Naive thymus-derived CD4-positive, alpha-beta T cell (primary cell): ENCODE data around the gene RTEL1. TPM values are rescaled to one million over a fixed set of nuclear protein-coding genes. Genes with fewer than 3 reads are reported as not detected.
"Not testable (repeated sequence)": the region's sequence is repeated elsewhere in the genome, so short reads cannot be mapped to it uniquely, and the experiment has no call there.

Experiments
- ATAC-seq: fragments of 150-1000 bp; cut with Tn5 transposase; 2 replicates; pipeline ENCODE4 v1.10.0; 2021; ENCODE audit warnings: mild to moderate bottlenecking, moderate library complexity
- CTCF ChIA-PET: fragments of 350-600 bp; sonication (Branson Sonifier 250); formaldehyde crosslinking; loops from one replicate; lab custom pipeline; 2021; ENCODE audit warnings: antibody characterized with exemption; lab: Charles Lee
- POLR2A ChIA-PET: fragments of 350-600 bp; sonication (Branson Sonifier 250); formaldehyde crosslinking; loops from one replicate; lab custom pipeline; 2021; ENCODE audit warnings: antibody characterized with exemption, inconsistent platforms; lab: Charles Lee
- DNase-seq, 9 donors: peaks; one replicate each; pipeline versions ENCODE4 v3.0.0 to v3.0.0-alpha.2; 2020 to 2022; ENCODE audit warnings: mixed read lengths in 1 of 9
- H3K27ac ChIP-seq: one replicate; pipeline ENCODE4 v1.7.0; 2013; ENCODE audit warnings: mild to moderate bottlenecking, low read depth, low read length, moderate library complexity
- H3K27me3 ChIP-seq, 2 donors: one replicate each; pipeline ENCODE4 v1.7.0; 2013; ENCODE audit warnings: low read length in 2 of 2, mild to moderate bottlenecking in 2 of 2, moderate library complexity in 2 of 2; ENCODE audit not compliant: control insufficient read depth in 2 of 2, insufficient read depth in 2 of 2
- H3K36me3 ChIP-seq, 3 experiments: 1 replicate in 2 of 3; 2 replicates in 1 of 3; pipeline ENCODE4 v1.7.0; 2013; ENCODE audit warnings: low read length in 3 of 3, mild to moderate bottlenecking in 3 of 3, moderate library complexity in 1 of 3; ENCODE audit not compliant: insufficient read depth in 3 of 3, control insufficient read depth in 2 of 3
- H3K4me1 ChIP-seq, 2 donors: one replicate each; pipeline ENCODE4 v1.7.0; 2013; ENCODE audit warnings: low read length in 2 of 2, mild to moderate bottlenecking in 2 of 2, moderate library complexity in 1 of 2; ENCODE audit not compliant: control insufficient read depth in 2 of 2, insufficient read depth in 2 of 2
- H3K4me3 ChIP-seq: 2 replicates; pipeline ENCODE4 v1.7.0; 2013; ENCODE audit warnings: mild to moderate bottlenecking, low read length
- H3K9me3 ChIP-seq, 3 experiments: 1 replicate in 2 of 3; 2 replicates in 1 of 3; pipeline ENCODE4 v1.7.0; 2013; ENCODE audit warnings: low read length in 3 of 3; ENCODE audit not compliant: control insufficient read depth in 2 of 3
- H3K27ac Mint-ChIP-seq, 9 donors: one replicate each; pipeline ENCODE4 v1.8.0; 2020 to 2022; ENCODE audit warnings: mixed read lengths in 9 of 9, mild to moderate bottlenecking in 8 of 9, moderate library complexity in 5 of 9, inconsistent platforms in 2 of 9
- H3K27me3 Mint-ChIP-seq, 5 donors: one replicate each; pipeline ENCODE4 v1.8.0; 2021 to 2022; ENCODE audit warnings: mixed read lengths in 5 of 5, mild to moderate bottlenecking in 1 of 5
- H3K36me3 Mint-ChIP-seq, 5 donors: one replicate each; pipeline ENCODE4 v1.8.0; 2020 to 2022; ENCODE audit warnings: mixed read lengths in 5 of 5, mild to moderate bottlenecking in 3 of 5, inconsistent platforms in 1 of 5
- H3K4me1 Mint-ChIP-seq, 7 donors: one replicate each; pipeline ENCODE4 v1.8.0; 2020 to 2022; ENCODE audit warnings: mixed read lengths in 7 of 7, mild to moderate bottlenecking in 3 of 7, inconsistent platforms in 1 of 7
- H3K4me3 Mint-ChIP-seq, 10 donors: one replicate each; pipeline ENCODE4 v1.8.0; 2020 to 2022; ENCODE audit warnings: mild to moderate bottlenecking in 10 of 10, mixed read lengths in 10 of 10, moderate library complexity in 6 of 10, inconsistent platforms in 2 of 10
- H3K9me3 Mint-ChIP-seq, 11 donors: one replicate each; pipeline ENCODE4 v1.8.0; 2020 to 2022; ENCODE audit warnings: mixed read lengths in 11 of 11, mild to moderate bottlenecking in 4 of 11, inconsistent platforms in 1 of 11, moderate library complexity in 1 of 11
- intact Hi-C, 2 donors: fragments of 100-400 bp; cut with micrococcal nuclease; formaldehyde crosslinking; loops; one replicate each; pipeline ENCODE4 v1.15.1; 2023
- polyA plus RNA-seq, 2 donors: library from polyadenylated mRNA; unstranded; fragments of 300-500 nt; fragmentation: Illumina TruSeq; gene quantifications; one replicate each; pipeline ENCODE4 v1.2.3, GENCODE V29; 2021
- total RNA-seq, 6 experiments: library from RNA in 5 of 6; stranded (reverse) in 5 of 6; gene quantifications; 1 replicate in 5 of 6; 2 replicates in 1 of 6; pipeline ENCODE4 v1.2.3 and lab custom pipeline; 2021 to 2026

Gene RTEL1
- total and polyA plus RNA-seq, 7 experiments from 2014 or later, result 1.9 to 47.2 (median 31.6) TPM

DNA sequence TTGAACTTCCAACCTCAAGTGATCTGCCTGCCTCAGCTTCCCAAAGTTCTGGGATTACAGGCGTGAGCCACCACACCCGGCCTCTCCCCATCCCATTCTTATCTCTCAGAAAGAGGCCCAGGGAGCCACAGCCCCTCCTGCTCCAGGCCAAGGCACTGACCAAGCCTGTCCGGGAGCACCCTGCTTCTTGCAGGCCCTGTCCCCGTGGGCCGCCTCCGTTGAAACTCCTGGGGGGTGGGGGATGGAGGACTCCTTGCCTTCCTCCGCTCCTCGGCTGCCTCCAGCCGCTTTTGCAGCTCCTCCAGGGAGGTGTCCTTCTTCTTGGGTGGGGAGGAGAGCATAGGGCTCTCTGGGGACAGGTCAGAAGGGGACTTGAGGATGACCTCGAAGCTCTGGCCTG lies 14.6 kb upstream of the RTEL1 start:
- Histone ChIP-seq H3K27me3 (no peaks in the 10 kb centered on the region), H3K4me3 (no peak overlapping the region), H3K4me1 (peaks cover 8 to 9% of the 10 kb centered on the region in 2 donors), H3K36me3 (peaks cover 0 to 14% (median 0%) of the 10 kb centered on the region in 3 experiments), H3K9me3 (no peaks in the 10 kb centered on the region), H3K27ac (no peak overlapping the region)
- POLR2A ChIA-PET, result interaction anchor here (1.0 to 10.8 kb wide), 3 partner anchors 8 to 17 kb away, joined by 3 to 552 read pairs (median 4); partner anchors contain the start of gene GMEB2
- peak overlapping the region in 9 of 10 donors; percentile 21 to 92 (median 58) for H3K4me3 Mint-ChIP-seq
- intact Hi-C loops, result no loop called here
- H3K27me3 Mint-ChIP-seq, result peaks cover 0 to 2% (median 0%) of the 10 kb centered on the region in 5 donors
- ATAC-seq (no peak), DNase-seq (no peak)
- H3K27ac Mint-ChIP-seq, result peak overlapping the region; percentile 45 to 87 (median 78)
- no peaks in the 10 kb centered on the region for H3K9me3 Mint-ChIP-seq
- H3K36me3 Mint-ChIP-seq, result peaks cover 0 to 9% (median 6%) of the 10 kb centered on the region in 5 donors
- peaks cover 10 to 32% (median 21%) of the 10 kb centered on the region in 7 donors for H3K4me1 Mint-ChIP-seq
- CTCF ChIA-PET, result interaction anchor here (0.8 to 2.1 kb wide), 3 partner anchors 14 to 106 kb away, joined by 3 to 9 read pairs (median 3); partner anchors contain the start of gene PTK6

DNA sequence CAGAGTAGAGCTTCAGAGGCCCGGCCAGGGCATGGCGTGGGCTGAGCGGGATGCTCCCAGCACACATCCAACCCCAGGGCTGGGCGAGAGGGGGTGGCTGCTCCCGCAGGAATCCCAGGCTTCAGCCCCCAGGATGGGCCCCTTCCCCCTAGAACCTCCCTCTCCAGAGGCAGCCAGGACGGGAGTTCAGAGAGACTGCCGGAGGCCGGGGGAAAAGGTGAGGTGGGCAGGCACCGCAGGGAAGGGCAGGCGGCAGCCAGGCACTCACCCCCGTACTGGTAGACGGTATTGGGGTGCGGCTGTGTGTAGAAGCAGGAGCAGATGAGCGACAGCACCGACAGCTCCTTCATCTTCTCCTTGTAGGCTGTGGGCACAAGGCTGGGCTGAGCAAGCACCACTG lies 14.2 kb upstream of the RTEL1 start:
- no peaks in the 10 kb centered on the region for H3K9me3 Mint-ChIP-seq
- CTCF ChIA-PET, result interaction anchor here (0.8 to 1.3 kb wide), 2 partner anchors 13 to 26 kb away, joined by 3 read pairs; no protein-coding TSS in a partner anchor
- POLR2A ChIA-PET, result interaction anchor here (1.0 to 10.8 kb wide), 3 partner anchors 8 to 17 kb away, joined by 3 to 552 read pairs (median 4); partner anchors contain the start of gene GMEB2
- H3K4me1 Mint-ChIP-seq, result peaks cover 9 to 31% (median 19%) of the 10 kb centered on the region in 7 donors
- Histone ChIP-seq H3K9me3 (no peaks in the 10 kb centered on the region), H3K27me3 (no peaks in the 10 kb centered on the region), H3K27ac (no peak overlapping the region), H3K36me3 (peaks cover 0 to 17% (median 0%) of the 10 kb centered on the region in 3 experiments), H3K4me3 (no peak overlapping the region), H3K4me1 (peaks cover 8 to 9% of the 10 kb centered on the region in 2 donors)
- peaks cover 0 to 5% (median 0%) of the 10 kb centered on the region in 5 donors for H3K27me3 Mint-ChIP-seq
- no peak for DNase-seq
- H3K27ac Mint-ChIP-seq, result peak overlapping the region in 3 of 9 donors; percentile 21 to 42 (median 39)
- peak overlapping the region in 2 of 10 donors; percentile 58 to 92 for H3K4me3 Mint-ChIP-seq
- no peak for ATAC-seq
- intact Hi-C loops, result no loop called here
- peaks cover 0 to 9% (median 5%) of the 10 kb centered on the region in 5 donors for H3K36me3 Mint-ChIP-seq

DNA sequence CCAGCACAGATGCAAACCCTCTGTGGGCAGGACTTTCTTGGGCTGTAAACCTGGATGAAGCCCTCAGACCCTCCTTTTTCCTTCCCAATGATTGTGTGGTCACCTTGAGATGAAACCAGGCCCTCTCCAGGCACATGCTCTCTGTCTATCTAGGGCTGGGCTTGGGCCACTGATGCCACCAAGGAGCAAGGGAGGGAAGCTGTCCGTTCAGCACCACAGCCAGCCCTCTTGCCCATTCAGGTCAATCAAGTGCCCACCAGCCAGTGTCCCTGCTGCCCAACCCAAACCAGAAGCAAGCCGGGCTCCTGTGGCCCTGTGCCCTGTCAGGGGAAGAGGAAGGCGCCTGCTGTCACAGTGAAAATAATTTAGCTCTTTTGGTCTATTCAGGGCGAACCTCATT lies 12.9 kb upstream of the RTEL1 start:
- Mint-ChIP-seq H3K36me3 (peaks cover 0 to 4% (median 0%) of the 10 kb centered on the region in 5 donors), H3K4me1 (peaks cover 2 to 26% (median 13%) of the 10 kb centered on the region in 7 donors), H3K27me3 (peaks cover 0 to 7% (median 0%) of the 10 kb centered on the region in 5 donors), H3K9me3 (no peaks in the 10 kb centered on the region), H3K4me3 (no peak overlapping the region), H3K27ac (no peak overlapping the region)
- DNase-seq (no peak), ATAC-seq (no peak)
- Histone ChIP-seq H3K9me3 (no peaks in the 10 kb centered on the region), H3K36me3 (peaks cover 0 to 15% (median 0%) of the 10 kb centered on the region in 3 experiments), H3K27me3 (no peaks in the 10 kb centered on the region), H3K4me1 (peaks cover 0 to 9% of the 10 kb centered on the region in 2 donors), H3K4me3 (no peak overlapping the region), H3K27ac (no peak overlapping the region)
- POLR2A ChIA-PET, result interaction anchor here (1.1 to 2.1 kb wide), 3 partner anchors 10 to 18 kb away, joined by 4 to 12 read pairs (median 5); partner anchors contain the start of gene GMEB2
- intact Hi-C loops, result no loop called here
- CTCF ChIA-PET, result no interaction called here

DNA sequence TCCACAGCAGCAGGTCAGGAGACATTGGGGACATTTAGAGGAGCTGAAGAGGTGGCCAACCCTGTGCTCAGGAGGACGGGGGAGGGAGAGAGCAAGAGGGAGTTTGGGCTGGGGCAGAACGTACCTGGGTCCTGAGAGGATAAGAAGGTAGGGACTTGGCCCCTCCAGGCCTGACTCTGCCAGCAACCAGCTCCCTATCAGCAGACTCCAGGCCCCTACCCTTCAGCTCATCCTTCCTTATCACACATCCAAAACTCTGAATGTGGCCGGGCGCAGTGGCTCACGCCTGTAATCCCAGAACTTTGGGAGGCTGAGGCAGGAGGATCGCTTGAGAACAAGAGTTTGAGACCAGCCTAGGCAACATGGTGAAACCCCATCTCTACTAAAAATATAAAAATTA lies 9.9 kb upstream of the RTEL1 start:
- Histone ChIP-seq H3K9me3 (no peaks in the 10 kb centered on the region), H3K27me3 (no peaks in the 10 kb centered on the region), H3K4me1 (peaks cover 0 to 9% of the 10 kb centered on the region in 2 donors), H3K36me3 (peaks cover 0 to 13% (median 0%) of the 10 kb centered on the region in 3 experiments), H3K4me3 (no peak overlapping the region), H3K27ac (no peak overlapping the region)
- Mint-ChIP-seq H3K4me3 (peak overlapping the region in 2 of 10 donors; percentile 38 to 68), H3K9me3 (peaks cover 0 to 4% (median 0%) of the 10 kb centered on the region in 11 donors), H3K27ac (peak overlapping the region in 2 of 9 donors; percentile 10 to 71), H3K4me1 (peaks cover 6 to 34% (median 21%) of the 10 kb centered on the region in 7 donors), H3K27me3 (peaks cover 0 to 18% (median 0%) of the 10 kb centered on the region in 5 donors), H3K36me3 (peaks cover 0 to 4% (median 0%) of the 10 kb centered on the region in 5 donors)
- intact Hi-C loops, result no loop called here
- DNase-seq, result no peak
- ATAC-seq, result no peak
- ChIA-PET POLR2A (interaction anchor here (0.6 to 1.0 kb wide), 3 partner anchors 8 to 19 kb away, joined by 3 to 6 read pairs (median 4); partner anchors contain the start of gene RTEL1), CTCF (no interaction called here)

DNA sequence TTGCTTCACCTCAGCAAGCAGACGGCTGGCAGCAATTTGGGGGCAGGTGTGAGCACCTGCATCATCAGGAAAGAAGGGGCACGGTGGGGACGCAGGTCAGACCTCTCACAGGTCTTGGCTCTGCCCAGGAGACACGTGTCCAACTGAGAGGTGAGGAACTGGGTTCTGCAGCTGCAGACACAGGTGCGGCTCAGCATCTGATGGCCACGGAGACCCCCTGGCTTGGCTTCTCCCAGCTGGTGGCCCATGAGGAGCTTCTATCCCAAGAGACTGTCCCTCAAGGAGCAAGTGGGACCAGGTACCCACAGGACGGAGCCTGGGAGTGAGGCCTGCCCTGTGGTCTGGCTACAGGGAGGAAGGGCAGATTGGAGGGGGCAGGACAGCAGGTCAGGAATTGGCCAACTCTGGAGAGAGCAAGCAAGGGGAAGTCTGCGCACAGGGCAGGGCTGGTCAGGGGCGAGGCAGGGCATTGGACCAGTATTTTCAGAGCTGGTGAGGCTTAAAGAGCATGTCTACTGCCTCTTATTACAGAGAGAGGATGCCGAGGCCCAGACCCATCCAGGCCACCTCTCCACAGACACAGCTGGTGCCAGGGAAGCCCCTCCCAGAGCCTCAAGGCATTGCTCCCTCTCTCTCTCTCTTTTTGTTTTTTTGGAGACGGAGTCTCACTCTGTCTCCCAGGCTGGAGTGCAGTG lies 9.1 kb upstream of the RTEL1 start:
- H3K9me3 ChIP-seq, result no peaks in the 10 kb centered on the region
- peak overlapping the region in 1 of 10 donors; percentile 65 for H3K4me3 Mint-ChIP-seq
- peaks cover 8 to 32% (median 22%) of the 10 kb centered on the region in 7 donors for H3K4me1 Mint-ChIP-seq
- H3K27ac ChIP-seq, result no peak overlapping the region
- ChIA-PET CTCF (no interaction called here), POLR2A (interaction anchor here (1.2 kb wide), 1 partner anchor 9 kb away, joined by 4 read pairs; the partner anchor contains the start of gene RTEL1)
- H3K36me3 Mint-ChIP-seq, result peaks cover 0 to 4% (median 0%) of the 10 kb centered on the region in 5 donors
- intact Hi-C loops, result no loop called here
- H3K27me3 Mint-ChIP-seq, result peaks cover 0 to 18% (median 0%) of the 10 kb centered on the region in 5 donors
- ATAC-seq (no peak), DNase-seq (no peak)
- peaks cover 0 to 14% (median 0%) of the 10 kb centered on the region in 3 experiments for H3K36me3 ChIP-seq
- H3K27ac Mint-ChIP-seq, result peak overlapping the region in 4 of 9 donors; percentile 8 to 82 (median 36)
- peaks cover 5 to 9% of the 10 kb centered on the region in 2 donors for H3K4me1 ChIP-seq
- H3K9me3 Mint-ChIP-seq, result peaks cover 0 to 4% (median 0%) of the 10 kb centered on the region in 11 donors
- H3K27me3 ChIP-seq, result no peaks in the 10 kb centered on the region
- no peak overlapping the region for H3K4me3 ChIP-seq

DNA sequence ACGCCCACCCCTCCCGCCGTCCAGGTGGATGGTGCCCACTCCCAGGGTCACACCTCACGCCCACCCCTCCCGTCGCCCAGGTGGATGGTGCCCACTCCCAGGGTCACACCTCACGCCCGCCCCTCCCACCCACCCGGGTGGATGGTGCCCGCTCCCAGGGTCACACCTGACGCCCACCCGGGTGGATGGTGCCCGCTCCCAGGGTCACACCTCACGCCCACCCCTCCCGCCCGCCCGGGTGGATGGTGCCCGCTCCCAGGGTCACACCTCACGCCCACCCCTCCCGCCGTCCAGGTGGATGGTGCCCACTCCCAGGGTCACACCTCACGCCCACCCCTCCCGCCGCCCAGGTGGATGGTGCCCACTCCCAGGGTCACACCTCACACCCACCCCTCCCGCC lies 7.6 kb upstream of the RTEL1 start:
- ATAC-seq, H3K4me3 Mint-ChIP-seq, H3K36me3 Mint-ChIP-seq, H3K27me3 ChIP-seq, H3K4me3 ChIP-seq, H3K27ac ChIP-seq, CTCF ChIA-PET, DNase-seq, H3K9me3 ChIP-seq, H3K27ac Mint-ChIP-seq, H3K9me3 Mint-ChIP-seq: not testable (repeated sequence)
- H3K27me3 Mint-ChIP-seq, result peaks cover 0 to 16% (median 0%) of the 10 kb centered on the region in 5 donors
- Histone ChIP-seq H3K36me3 (peaks cover 0 to 14% (median 0%) of the 10 kb centered on the region in 3 experiments), H3K4me1 (peaks cover 10 to 21% of the 10 kb centered on the region in 2 donors)
- POLR2A ChIA-PET, result interaction anchor here (0.7 to 2.5 kb wide), 5 partner anchors 9 to 128 kb away, joined by 3 to 18 read pairs (median 6); partner anchors contain the start of gene LIME1
- peaks cover 17 to 42% (median 30%) of the 10 kb centered on the region in 7 donors for H3K4me1 Mint-ChIP-seq
- intact Hi-C loops, result loop anchor here in 1 of 2 donors (10.0 kb wide), 1 partner anchor 1266 kb away; the partner anchor contains the start of gene RPS21
